ENCODE data around the gene ZNF682.

The ZNF682 gene

GRCh38 chr19:19955208-19955607 lies 84.1 kb downstream of the ZNF682 start:
- H3K4me3 ChIP-seq (ENCODE audit: low read depth, low read length, poor library complexity, severe bottlenecking), result no peak overlapping the region
- no peaks in the 10 kb centered on the region for H3F3A ChIP-seq (ENCODE audit: insufficient read depth, low read length)
- no peaks in the 10 kb centered on the region for H3K9me2 ChIP-seq (ENCODE audit: low read depth, low read length)
- no peaks in the 10 kb centered on the region for H3K27me3 ChIP-seq (ENCODE audit: insufficient read depth, low read length)
- no peaks in the 10 kb centered on the region for H3K9me3 ChIP-seq (ENCODE audit: low read length)
- no peaks in the 10 kb centered on the region; the same call in 1 of the 2 replicates for H3K36me3 ChIP-seq (ENCODE audit: insufficient read depth, low read length)
- H3K27ac ChIP-seq (ENCODE audit: low read depth, low read length, poor library complexity, severe bottlenecking), result no peak overlapping the region
- no peaks in the 10 kb centered on the region for H3K4me1 ChIP-seq (ENCODE audit: insufficient read depth, low read length, severe bottlenecking)
- H3K9ac ChIP-seq (ENCODE audit: low read length), result no peak overlapping the region
- H4K20me1 ChIP-seq (ENCODE audit: insufficient read depth, low read length), result no peaks in the 10 kb centered on the region
- H3K4me2 ChIP-seq (ENCODE audit: low read length), result no peak overlapping the region
- TF ChIP-seq EZH2 (IDR thresholded peaks at IDR 0.05; ENCODE audit: borderline replicate concordance, low read length), result no peak
- TF ChIP-seq CTCF (IDR thresholded peaks at IDR 0.05; ENCODE audit: low read length), result no peak
- H3K79me2 ChIP-seq (ENCODE audit: insufficient read depth, low read length), result no peaks in the 10 kb centered on the region
- no peak overlapping the region for H2AFZ ChIP-seq (ENCODE audit: low read length)
